GM12878 (cell line): ENCODE measurements around the gene HEYL. TPM values are rescaled to one million over a fixed set of nuclear protein-coding genes. Genes with fewer than 3 reads are reported as not detected.

Source experiments
- ATAC-seq: fragments of 200-7000 bp; cut with Tn5 transposase; 3 replicates; pipeline ENCODE4 v1.9.1; 2020; ENCODE audit warnings: mild to moderate bottlenecking, moderate library complexity
- BruUV-seq: library from RNA; stranded (reverse); fragments of 400-500 nt; replicated peaks from 2 replicates; lab custom pipeline; 2021; lab: Mats Ljungman, UMichigan
- CTCF ChIA-PET: fragments of 300-600 bp; sonication (Branson Sonifier 250); formaldehyde crosslinking; extraction: SDS; loops from one replicate; lab custom pipeline; 2021; ENCODE audit warnings: inconsistent platforms; lab: Yijun Ruan, JAX
- POLR2A ChIA-PET: fragments of 350-600 bp; formaldehyde crosslinking; extraction: SDS; loops from one replicate; lab custom pipeline; 2021; ENCODE audit warnings: inconsistent platforms; lab: Charles Lee
- RAD21 ChIA-PET: fragments of 300-600 bp; sonication (Branson Sonifier 250); formaldehyde crosslinking; loops from one replicate; lab custom pipeline; 2023; ENCODE audit warnings: antibody characterized with exemption; ENCODE audit not compliant: unreplicated experiment; lab: Charles Lee
- SMC1A ChIA-PET: fragments of 300-600 bp; sonication (Branson Sonifier 250); formaldehyde crosslinking; loops from one replicate; lab custom pipeline; 2023; ENCODE audit not compliant: unreplicated experiment, uncharacterized antibody; lab: Charles Lee
- DNase-seq: peaks from one replicate; pipeline ENCODE4 v3.0.0-alpha.2; 2011; ENCODE audit warnings: low read depth, low spot score
- FAIRE-seq: peaks from 3 replicates; lab custom pipeline; 2011; peaks lifted over from hg19 to GRCh38; lab: Jason Lieb, UNC
- H2AFZ ChIP-seq: 2 replicates; pipeline ENCODE4 v1.6.0; 2011; ENCODE audit warnings: low read depth, low read length, control low read depth; ENCODE audit not compliant: control insufficient read depth
- H3K27ac ChIP-seq: 2 replicates; pipeline ENCODE4 v1.5.1; 2011; ENCODE audit warnings: control low read depth; ENCODE audit not compliant: control insufficient read depth, insufficient read depth
- H3K27me3 ChIP-seq, 2 experiments: replicated peaks in 1 of 2; 2 replicates each; pipeline versions ENCODE4 v1.6.0 to v1.6.1; 2011; ENCODE audit warnings: low read length in 1 of 2; ENCODE audit not compliant: control insufficient read depth in 2 of 2, insufficient read depth in 2 of 2
- H3K36me3 ChIP-seq, 2 experiments: 2 replicates each; pipeline ENCODE4 v1.5.1; 2011; ENCODE audit warnings: low read length in 1 of 2; ENCODE audit not compliant: control insufficient read depth in 2 of 2, insufficient read depth in 2 of 2
- H3K4me1 ChIP-seq: 2 replicates; pipeline ENCODE4 v1.6.1; 2011; ENCODE audit warnings: mild to moderate bottlenecking, low read length, moderate library complexity, mixed read lengths; ENCODE audit not compliant: control insufficient read depth, insufficient read depth
- H3K4me2 ChIP-seq: 2 replicates; pipeline ENCODE4 v1.6.0; 2011; ENCODE audit warnings: control low read depth; ENCODE audit not compliant: control insufficient read depth, insufficient read depth
- H3K4me3 ChIP-seq: fragments of 200-600 bp; sonication (generic); 2 replicates; pipeline ENCODE4 v1.5.1; 2016
- H3K79me2 ChIP-seq: 2 replicates; pipeline ENCODE4 v1.6.0; 2011; ENCODE audit warnings: low read length; ENCODE audit not compliant: control insufficient read depth, insufficient read depth
- H3K9ac ChIP-seq: 2 replicates; pipeline ENCODE4 v1.8.0; 2011; ENCODE audit warnings: low read length, control low read depth, mixed read lengths; ENCODE audit not compliant: control insufficient read depth, insufficient read depth
- H3K9me3 ChIP-seq: replicated peaks from 3 replicates; pipeline ENCODE4 v1.5.1; 2011; ENCODE audit warnings: mild to moderate bottlenecking, low read length; ENCODE audit not compliant: control insufficient read depth, insufficient read depth
- H4K20me1 ChIP-seq: 2 replicates; pipeline ENCODE4 v1.6.0; 2011; ENCODE audit not compliant: control insufficient read depth, insufficient read depth
- E2F8 ChIP-seq: fragments of 450-650 bp; IDR thresholded peaks from 2 replicates; pipeline ENCODE4 v1.6.1; 2018; ENCODE audit warnings: mild to moderate bottlenecking, low read depth, moderate library complexity; ENCODE audit not compliant: partially characterized antibody
- GABPA ChIP-seq: IDR thresholded peaks from 2 replicates; pipeline ENCODE4 v1.6.1; 2014; ENCODE audit warnings: antibody characterized with exemption, low read depth, mild to moderate bottlenecking, inconsistent platforms
- LARP7 ChIP-seq: fragments of 450-650 bp; IDR thresholded peaks from 2 replicates; pipeline ENCODE4 v1.6.1; 2017; ENCODE audit warnings: mild to moderate bottlenecking
- MXI1 ChIP-seq: fragments of 150-350 bp; IDR thresholded peaks from 2 replicates; pipeline ENCODE4 v1.6.1; 2011; ENCODE audit warnings: low read depth, mild to moderate bottlenecking, inconsistent platforms, low read length, improper control_type of control experiment
- MYB ChIP-seq: fragments of 150-350 bp; IDR thresholded peaks from 2 replicates; pipeline ENCODE4 v1.6.1; 2014; ENCODE audit warnings: mild to moderate bottlenecking, low read depth, low read length, borderline replicate concordance
- NKRF ChIP-seq: fragments of 450-650 bp; conservative IDR thresholded peaks from 2 replicates; pipeline ENCODE4 v1.6.1; 2017; ENCODE audit warnings: mild to moderate bottlenecking, moderate library complexity
- PML ChIP-seq: IDR thresholded peaks from 2 replicates; pipeline ENCODE4 v1.6.1; 2012; ENCODE audit warnings: low read length, inconsistent platforms
- RFX5 ChIP-seq: IDR thresholded peaks from 2 replicates; pipeline ENCODE4 v1.6.1; 2011; ENCODE audit warnings: low read depth, low read length, improper control_type of control experiment
- SP1 ChIP-seq: IDR thresholded peaks from one replicate; pipeline ENCODE4 v1.6.1; 2011; ENCODE audit warnings: low read depth, low read length
- TCF3 ChIP-seq: IDR thresholded peaks from 2 replicates; pipeline ENCODE4 v1.6.1; 2012; ENCODE audit warnings: low read depth, mild to moderate bottlenecking, low read length, borderline replicate concordance; ENCODE audit not compliant: insufficient read depth
- ZBTB11 ChIP-seq: fragments of 450-650 bp; formaldehyde crosslinking; IDR thresholded peaks from 2 replicates; pipeline ENCODE4 v1.5.0; 2022; ENCODE audit warnings: mild to moderate bottlenecking, missing genetic modification characterization
- WGBS: methylation state at CpG from one replicate; pipeline ENCODE4 v1.1.6; 2016; ENCODE audit warnings: low lambda C conversion rate; ENCODE audit not compliant: insufficient replicate concordance, insufficient coverage; ENCODE audit errors: missing lambda C conversion rate; 5-methylcytosine and 5-hydroxymethylcytosine counted together
- in situ Hi-C: fragments of 300-500 bp; cut with MboI; formaldehyde crosslinking; loops from 9 replicates; pipeline ENCODE4 v1.14.3; 2018; ENCODE audit warnings: mixed read lengths
- intact Hi-C: fragments of 100-400 bp; cut with micrococcal nuclease; formaldehyde crosslinking; loops from one replicate; pipeline ENCODE4 v1.14.2; 2022; ENCODE audit not compliant: unreplicated experiment
- polyA plus RNA-seq, 11 experiments: library from polyadenylated mRNA; depleted of rRNA in 4 of 11; unstranded in 6 of 11; stranded (reverse) in 5 of 11; fragments of >200 nt; fragmentation: Nextera tagmentation in 4 of 11; fragmentation: Illumina TruSeq in 1 of 11; extraction: Ambion mirVana in 4 of 11; extraction: Trizol in 1 of 11; gene quantifications; 1 replicate in 1 of 11; 2 replicates in 10 of 11; pipeline versions ENCODE4 v1.2.1 to v1.2.3, GENCODE V29; 2011 to 2016; ENCODE audit warnings: inconsistent platforms in 2 of 11, missing spikeins in 2 of 11, low read depth in 1 of 11
- total RNA-seq, 4 experiments: library from RNA; depleted of rRNA in 3 of 4; stranded (reverse); fragments of >200 nt in 3 of 4; fragmentation: Illumina TruSeq in 1 of 4; extraction: Trizol in 1 of 4; gene quantifications; 2 replicates each; pipeline versions ENCODE4 v1.2.1 to v1.2.3, GENCODE V29; 2013 to 2021

Gene HEYL
- total and polyA plus RNA-seq, 10 of the 15 experiments (the other 5 are each of a cell fraction or from before 2014, with no cell fraction given) = under 0.01 to 0.04 TPM; not detected in 8

GRCh38 chr1:39622427-39622826 is 17.0 kb downstream of the HEYL start (continued):
- no peak for TF ChIP-seq ZBTB11 (CRISPR knock-in tag)

GRCh38 chr1:39620659-39621165 is 18.7 kb downstream of the HEYL start:
- Histone ChIP-seq H3K4me1 (no peaks in the 10 kb centered on the region), H3K4me2 (no peak overlapping the region), H4K20me1 (no peaks in the 10 kb centered on the region), H3K27ac (no peak overlapping the region), H3K9ac (no peak overlapping the region), H3K79me2 (no peaks in the 10 kb centered on the region), H3K27me3 (peaks cover 0 to 2% of the 10 kb centered on the region in 2 experiments; a peak in 1 of 4 replicates), H2AFZ (no peak overlapping the region), H3K9me3 (no peaks in the 10 kb centered on the region), H3K36me3 (no peaks in the 10 kb centered on the region), H3K4me3 (no peak overlapping the region)
- FAIRE-seq (no peak), DNase-seq (no peak), ATAC-seq (no peak)
- intact Hi-C loops = no loop called here
- ChIA-PET POLR2A (no interaction called here), RAD21 (no interaction called here), CTCF (interaction anchor here (1.0 to 2.4 kb wide), 5 partner anchors 12 to 37 kb away, joined by 3 to 9 read pairs (median 6); no protein-coding TSS in a partner anchor), SMC1A (no interaction called here)
- no TSS peak for BruUV-seq
- 45% methylated on average over 3 of the region's 3 CpGs for WGBS
- in situ Hi-C loops = no loop called here
- TF ChIP-seq LARP7 (no peak), GABPA (no peak), TCF3 (no peak), MYB (no peak), NKRF (no peak), E2F8 (no peak), RFX5 (no peak), PML (no peak), SP1 (no peak), MXI1 (no peak)
